HG02588 (cell line): Measurements from ENCODE around the gene PLA2G2C.

Experiments used
- ATAC-seq: cut with Tn5 transposase; IDR thresholded peaks from one replicate; pipeline ENCODE4 v1.9.1; 2021; ENCODE audit warnings: mild to moderate bottlenecking, moderate library complexity; ENCODE audit not compliant: unreplicated experiment

The PLA2G2C gene

GRCh38 chr1:20158358-20159070 lies 27.8 kb downstream of the PLA2G2C start:
- ATAC-seq = no peak

- no peak for ATAC-seq
Measured at GRCh38 chr1:20154301-20154831, 32.0 kb downstream of the PLA2G2C start.

DNA sequence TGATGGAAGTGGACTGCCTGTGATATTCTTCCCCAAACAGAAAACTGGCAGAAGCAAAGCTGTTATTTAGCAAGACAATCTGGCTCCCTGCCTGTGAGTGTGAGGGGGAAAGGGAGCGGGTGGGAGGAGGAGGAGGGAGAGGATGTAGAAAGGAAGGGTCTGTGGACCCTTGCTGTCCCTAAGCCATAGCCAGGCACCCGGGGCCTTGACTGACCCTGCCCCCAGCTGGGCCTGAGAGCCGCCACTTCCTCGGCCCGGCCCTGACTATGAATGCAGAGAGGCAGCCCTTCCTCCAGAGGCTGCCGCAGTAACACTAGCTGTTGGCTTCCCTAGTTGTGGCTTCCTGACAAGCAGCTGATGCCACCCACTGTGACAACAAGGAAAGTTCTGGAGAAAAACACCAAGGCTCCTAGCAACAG lies 33.3 kb downstream of the PLA2G2C start:
- ATAC-seq = no peak

- ATAC-seq = no peak
Measured at GRCh38 chr1:20152599-20152930, 33.8 kb downstream of the PLA2G2C start.

DNA sequence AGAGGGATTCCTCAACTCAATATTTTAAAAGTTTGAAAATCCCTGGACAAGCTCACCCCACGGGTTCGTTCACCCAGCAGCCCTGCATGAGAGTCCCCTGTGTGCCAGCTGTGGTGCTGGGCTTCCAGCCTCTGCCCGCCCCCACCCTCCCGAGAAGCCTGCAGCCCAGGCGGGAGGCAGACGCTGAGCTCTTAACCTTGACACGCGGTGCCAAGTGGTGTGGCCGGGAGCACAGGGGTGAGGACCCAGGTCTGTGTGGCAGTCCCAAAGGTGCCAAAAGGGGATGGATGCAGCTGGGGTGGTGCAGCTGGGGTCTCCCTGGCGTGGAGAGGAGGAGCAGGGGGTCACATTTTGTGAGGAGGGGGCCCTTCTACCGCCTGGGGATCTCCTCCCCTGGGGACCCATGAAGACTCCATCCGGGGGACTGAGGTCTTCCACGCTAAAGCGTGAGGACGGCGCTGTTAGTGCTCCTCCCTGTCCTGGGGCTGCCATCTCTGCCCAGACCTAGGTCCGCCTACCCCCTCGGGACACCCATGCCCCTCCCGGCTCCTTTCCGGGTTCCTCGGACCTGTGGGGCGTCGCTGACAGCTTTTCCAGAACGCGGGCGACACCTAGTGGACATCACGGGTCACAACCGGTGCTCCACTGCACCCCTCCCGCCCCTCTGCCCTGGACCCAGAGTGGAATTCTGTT lies 34.3 kb downstream of the PLA2G2C start:
- ATAC-seq = peak; percentile 65

- no peak for ATAC-seq
Measured at GRCh38 chr1:20150969-20151368, 35.3 kb downstream of the PLA2G2C start.

DNA sequence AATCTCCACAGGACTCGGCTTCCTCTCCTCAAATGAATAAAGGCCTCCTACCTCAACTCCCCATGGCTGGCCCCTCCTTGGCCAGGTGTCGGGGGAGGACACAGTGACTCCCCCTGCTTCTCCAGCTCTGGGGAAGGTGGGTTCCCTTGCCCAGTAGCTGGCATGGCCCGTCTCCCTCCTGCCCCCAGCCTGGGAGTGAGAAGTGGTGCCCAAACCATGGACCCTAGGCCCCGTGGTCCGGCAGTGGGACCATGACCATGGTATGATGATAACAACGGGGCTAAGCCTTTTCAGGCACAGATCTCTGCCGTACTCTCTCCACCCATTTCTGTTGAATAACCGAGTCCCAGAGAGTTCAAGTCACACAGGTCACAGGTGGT lies 36.0 kb downstream of the PLA2G2C start:
- no peak for ATAC-seq

DNA sequence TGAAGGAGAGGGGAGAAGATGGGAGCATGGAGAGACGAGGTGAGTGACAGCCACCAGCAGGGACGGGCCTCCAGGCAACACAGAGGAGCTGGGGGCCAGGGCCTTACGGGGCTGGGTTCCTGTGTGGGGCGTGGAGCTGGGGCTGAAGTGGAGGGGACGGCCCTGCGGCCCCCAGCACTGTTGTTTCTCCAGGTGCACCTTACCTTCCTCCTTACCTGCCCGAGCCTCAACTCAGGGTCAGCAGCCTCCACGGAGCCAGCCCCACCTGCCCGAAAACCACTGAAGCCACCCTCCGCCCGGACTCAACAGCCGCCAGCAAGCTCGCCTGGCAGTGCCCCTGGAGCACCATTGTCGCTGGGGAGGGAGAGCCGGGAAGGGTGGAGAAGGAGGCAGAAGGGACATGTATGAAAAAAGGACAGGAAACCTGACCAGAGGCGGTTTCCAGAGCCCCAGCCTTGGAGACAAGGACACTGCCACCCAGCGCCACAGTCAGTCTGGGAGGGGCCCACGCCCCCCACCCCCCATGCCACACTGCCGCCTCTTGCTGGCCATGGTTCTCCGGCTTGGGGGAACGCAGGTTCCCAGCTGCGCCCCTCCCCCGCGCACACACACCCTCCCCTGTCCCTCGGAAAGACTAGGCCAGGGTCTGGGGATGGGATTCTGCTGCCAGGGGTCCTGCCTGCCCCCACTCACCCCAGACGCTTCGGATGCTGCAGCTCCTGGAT lies 36.6 kb downstream of the PLA2G2C start:
- no peak for ATAC-seq

DNA sequence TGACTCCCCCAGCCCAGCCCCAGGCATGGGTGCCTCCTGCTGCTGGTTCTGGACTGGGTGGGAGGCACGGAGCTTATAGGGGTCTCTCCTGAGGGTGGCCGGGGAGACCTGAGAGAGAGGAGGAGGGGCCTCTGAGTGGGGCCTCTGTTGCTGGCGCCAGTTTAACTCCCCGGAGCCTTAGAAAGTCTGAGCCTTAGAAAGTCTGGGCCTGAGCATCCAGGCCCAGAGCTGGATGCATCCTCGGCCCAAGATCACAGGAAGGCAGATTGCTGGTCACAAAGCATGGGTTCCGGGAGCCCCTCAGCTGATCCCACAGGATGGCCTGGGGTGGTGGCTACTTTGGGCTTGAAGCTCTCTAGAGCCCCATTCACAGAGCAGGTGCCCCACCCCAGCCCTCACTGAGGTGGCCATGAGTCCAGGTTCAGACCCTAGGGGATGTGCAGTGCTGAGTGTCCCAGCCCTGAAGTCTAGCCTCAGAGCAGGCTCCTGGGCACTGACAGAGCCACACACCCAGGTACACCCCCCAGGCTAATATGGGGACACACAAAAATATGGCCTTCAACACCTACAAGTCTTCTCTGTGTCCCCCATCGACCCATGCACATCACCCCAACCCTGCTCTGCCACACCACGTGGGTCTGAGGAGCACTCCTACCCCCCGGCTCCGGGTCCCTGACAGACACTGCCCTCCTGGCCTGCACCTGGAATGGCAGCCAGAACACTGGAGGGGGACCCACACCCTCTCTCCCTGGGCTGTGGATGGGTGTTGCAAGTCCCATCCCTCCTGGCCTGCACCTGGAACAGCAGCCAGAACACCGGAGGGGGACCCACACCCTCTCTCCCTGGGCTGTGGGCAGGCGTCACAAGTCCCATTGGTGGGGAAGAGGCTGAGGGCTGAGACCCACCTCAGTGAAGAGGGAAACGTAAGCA lies 37.5 kb downstream of the PLA2G2C start:
- no peak for ATAC-seq

DNA sequence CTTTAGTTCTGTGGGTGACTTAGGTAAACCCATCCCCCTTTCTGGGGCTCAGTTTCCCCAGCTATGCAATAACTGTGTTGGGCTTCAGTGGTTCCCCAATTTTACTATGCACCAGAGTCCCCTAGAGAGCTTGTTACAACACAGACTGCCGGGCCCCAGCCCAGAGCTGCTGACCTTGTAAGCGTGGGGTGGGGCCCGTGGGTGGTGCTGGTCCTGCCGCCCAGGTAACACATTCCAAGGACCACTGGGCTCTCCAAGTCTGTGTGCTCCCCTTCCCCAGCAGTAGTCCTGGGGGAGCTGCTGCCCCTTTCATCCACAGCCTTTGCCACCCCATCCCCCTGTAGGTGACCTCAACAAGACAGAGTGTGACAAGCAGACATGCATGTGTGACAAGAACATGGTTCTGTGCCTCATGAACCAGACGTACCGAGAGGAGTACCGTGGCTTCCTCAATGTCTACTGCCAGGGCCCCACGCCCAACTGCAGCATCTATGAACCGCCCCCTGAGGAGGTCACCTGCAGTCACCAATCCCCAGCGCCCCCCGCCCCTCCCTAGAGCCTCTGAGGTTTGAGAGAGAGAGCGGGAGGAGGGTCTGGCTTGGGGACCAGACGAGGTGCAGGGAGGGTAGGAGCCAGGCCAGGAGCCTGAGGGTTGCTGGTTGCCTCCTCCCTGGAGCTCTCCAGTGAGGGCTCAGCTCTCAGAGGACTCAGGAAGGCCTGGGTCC lies 38.3 kb downstream of the PLA2G2C start:
- no peak for ATAC-seq

DNA sequence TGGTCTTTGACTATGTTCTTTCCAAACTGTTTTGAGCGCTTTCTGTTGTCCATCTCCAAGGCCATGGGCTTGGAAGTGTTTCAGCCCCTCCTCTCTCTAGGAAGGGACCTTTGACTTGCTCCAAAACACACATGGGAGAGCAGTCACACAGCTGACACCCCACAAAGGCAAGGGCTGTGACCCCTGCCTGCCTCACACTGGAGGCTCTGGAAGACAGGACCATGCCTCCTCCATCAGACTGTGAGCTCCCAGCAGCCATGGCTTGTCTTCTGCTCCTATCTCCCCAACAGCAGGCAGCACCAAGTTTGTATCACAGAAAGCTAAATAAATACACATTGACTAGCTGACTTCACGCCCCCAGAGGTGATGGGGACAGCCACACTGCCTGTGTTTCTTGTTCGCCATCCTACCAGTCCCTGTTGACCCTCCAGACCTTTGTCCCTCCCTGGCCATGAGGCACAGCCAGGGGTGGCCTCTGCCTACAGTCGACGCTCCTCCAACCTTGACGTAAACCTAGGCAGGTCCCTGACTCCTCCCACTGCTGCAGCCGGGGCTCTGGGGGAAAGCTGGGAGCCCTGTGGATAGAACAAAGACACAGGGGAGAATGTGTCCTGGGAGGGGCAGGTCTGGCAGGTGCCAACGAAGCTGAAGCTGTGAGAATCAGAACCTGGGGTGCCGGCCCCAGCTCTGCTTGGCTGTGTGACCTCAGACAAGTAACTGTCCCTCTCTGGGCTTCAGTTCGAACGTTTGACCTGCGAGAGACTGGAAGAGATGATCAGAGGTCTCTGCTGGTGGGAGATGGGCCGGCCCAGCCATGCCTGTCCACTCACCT lies 42.4 kb downstream of the PLA2G2C start:
- ATAC-seq = no peak

DNA sequence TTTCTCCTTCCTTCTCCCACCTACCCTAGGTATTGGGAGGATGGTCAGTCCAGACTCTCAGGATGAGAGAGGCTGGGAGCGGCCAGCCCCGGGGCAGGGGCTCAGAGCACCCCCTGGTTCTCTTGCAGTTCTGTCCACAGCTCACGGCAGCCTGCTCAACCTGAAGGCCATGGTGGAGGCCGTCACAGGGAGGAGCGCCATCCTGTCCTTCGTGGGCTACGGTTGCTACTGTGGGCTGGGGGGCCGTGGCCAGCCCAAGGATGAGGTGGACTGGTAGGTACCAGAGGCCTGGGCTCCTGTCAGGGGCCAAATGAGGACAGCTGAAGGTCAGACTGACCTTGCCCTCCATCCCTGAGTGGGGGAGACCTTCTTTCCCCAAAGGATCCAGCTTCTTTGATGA lies 43.0 kb downstream of the PLA2G2C start:
- no peak for ATAC-seq

GRCh38 chr1:20142001-20142710 lies 44.2 kb downstream of the PLA2G2C start:
- no peak for ATAC-seq

DNA sequence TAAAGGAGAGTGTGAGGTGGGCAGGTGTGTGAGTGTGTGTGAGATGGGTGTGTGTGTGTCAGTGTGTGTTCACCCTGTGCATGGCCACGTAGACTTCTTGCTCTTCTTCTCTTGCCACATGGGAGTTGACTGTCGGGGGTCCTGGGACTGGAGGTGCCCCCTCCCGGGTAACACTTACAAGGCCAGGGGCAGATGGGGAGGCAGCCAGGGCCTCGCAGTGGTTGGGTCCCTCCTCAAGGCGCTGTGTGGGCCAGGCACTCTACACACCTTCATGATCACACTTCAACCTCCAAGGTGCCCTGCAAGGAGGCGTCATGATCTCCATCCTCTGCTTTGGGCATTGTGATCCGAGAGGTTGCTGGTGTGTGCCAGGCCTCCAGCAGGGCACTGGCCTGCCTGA lies 44.9 kb downstream of the PLA2G2C start:
- no peak for ATAC-seq

GRCh38 chr1:20141001-20141400 lies 45.3 kb downstream of the PLA2G2C start:
- ATAC-seq = no peak

GRCh38 chr1:20139776-20140612 lies 46.3 kb downstream of the PLA2G2C start:
- ATAC-seq = no peak

DNA sequence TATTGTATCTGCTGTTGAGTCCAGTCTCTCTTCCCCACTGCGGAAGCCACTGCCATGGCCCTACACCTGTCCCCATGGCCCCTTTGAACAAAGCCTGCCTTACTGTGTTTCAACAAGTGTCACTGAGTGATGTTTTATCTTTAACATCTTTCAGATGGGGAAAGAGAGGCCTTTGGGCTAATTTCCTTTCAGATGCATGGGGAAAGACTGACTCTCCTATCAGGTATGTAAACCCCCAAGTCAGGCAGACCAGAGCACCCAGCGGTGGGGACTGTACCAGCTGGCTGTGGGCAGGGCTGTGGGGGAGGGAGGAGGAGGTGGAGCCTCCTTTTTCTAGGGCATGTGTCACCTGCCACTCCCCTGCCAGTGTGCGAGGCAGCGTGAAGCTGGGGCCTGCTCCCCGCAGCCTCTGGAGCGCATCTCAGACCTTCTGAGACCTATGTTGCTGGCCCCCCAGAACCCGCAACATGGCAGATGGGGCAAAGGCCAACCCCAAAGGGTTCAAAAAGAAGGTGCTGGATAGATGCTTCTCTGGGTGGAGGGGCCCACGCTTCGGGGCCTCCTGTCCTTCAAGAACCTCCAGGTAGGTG lies 47.3 kb downstream of the PLA2G2C start, which contains the start of gene PLA2G2F:
Gene PLA2G2F (plus strand): TSS at position 363 of the 590 bp plus-strand sequence. CDS start 105 bp downstream, at position 468.
- ATAC-seq = no peak
